RWPE1 (cell line): ENCODE results near the gene H6PD.
A peak's percentile ranks its signal among the peaks of the same experiment; 100 is the strongest.

Source experiments
- CTCF ChIA-PET: fragments of 350-600 bp; sonication (Branson Sonifier 250); formaldehyde crosslinking; extraction: SDS; loops from one replicate; lab custom pipeline; 2021; lab: Yijun Ruan, JAX
- POLR2A ChIA-PET: fragments of 400-600 bp; formaldehyde crosslinking; extraction: SDS; loops from one replicate; lab custom pipeline; 2020; ENCODE audit warnings: antibody characterized with exemption; ENCODE audit not compliant: low non-redundant PET; lab: Yijun Ruan, JAX
- DNase-seq: peaks from one replicate; pipeline ENCODE4 v3.0.0; 2012; ENCODE audit warnings: low spot score
- H3K27ac ChIP-seq: fragments of 450-650 bp; 2 replicates; pipeline ENCODE4 v1.5.1; 2017
- CTCF ChIP-seq: fragments of 450-650 bp; conservative IDR thresholded peaks from 2 replicates; pipeline ENCODE4 v1.5.1; 2017; ENCODE audit warnings: low read depth, mild to moderate bottlenecking

H6PD gene

GRCh38 chr1:9300573-9300972 is 66.0 kb downstream of the H6PD start:
- no peak for TF ChIP-seq CTCF
- peak overlapping the region; percentile 91 for H3K27ac ChIP-seq
- CTCF ChIA-PET: interaction anchor here (0.7 to 1.2 kb wide), 2 partner anchors 11 to 66 kb away, joined by 4 read pairs; no protein-coding TSS in a partner anchor
- POLR2A ChIA-PET: no interaction called here
- DNase-seq: no peak

- CTCF ChIA-PET: no interaction called here
- peak overlapping the region; percentile 91 for H3K27ac ChIP-seq
- DNase-seq: peak; percentile 70
- TF ChIP-seq CTCF: no peak
- POLR2A ChIA-PET: no interaction called here
Observed at GRCh38 chr1:9302745-9303524, 68.4 kb downstream of the H6PD start.

GRCh38 chr1:9303916-9304315 is 69.3 kb downstream of the H6PD start:
- no peak for DNase-seq
- peak overlapping the region; percentile 54 for H3K27ac ChIP-seq
- ChIA-PET CTCF (interaction anchor here (1.0 to 1.1 kb wide), 2 partner anchors 10 to 14 kb away, joined by 4 to 7 read pairs; no protein-coding TSS in a partner anchor), POLR2A (no interaction called here)
- TF ChIP-seq CTCF: no peak

- DNase-seq: no peak
- POLR2A ChIA-PET: no interaction called here
- TF ChIP-seq CTCF: no peak
- CTCF ChIA-PET: no interaction called here
- peak overlapping the region; percentile 5; the same call in 1 of the 2 replicates for H3K27ac ChIP-seq
Observed at GRCh38 chr1:9305216-9305615, 70.6 kb downstream of the H6PD start.

- no peak for DNase-seq
- POLR2A ChIA-PET: no interaction called here
- no peak for TF ChIP-seq CTCF
- no peak overlapping the region for H3K27ac ChIP-seq
- CTCF ChIA-PET: no interaction called here
Observed at GRCh38 chr1:9306006-9306405, 71.4 kb downstream of the H6PD start.

- no peak for DNase-seq
- ChIA-PET CTCF (no interaction called here), POLR2A (no interaction called here)
- no peak for TF ChIP-seq CTCF
- H3K27ac ChIP-seq: no peak overlapping the region
Observed at GRCh38 chr1:9307303-9307702, 72.7 kb downstream of the H6PD start.
